Left lung (tissue), 10 donors: ENCODE measurements around the gene POLH. TPM values are rescaled to one million over a fixed set of nuclear protein-coding genes. Genes with fewer than 3 reads are reported as not detected.

Experiments used
- ATAC-seq: fragments of 200-7000 bp; cut with Tn5 transposase; one replicate; pipeline ENCODE4 v1.9.1; 2020; ENCODE audit warnings: moderate library complexity
- DNase-seq, 4 donors: peaks; one replicate each; pipeline ENCODE4 v3.0.0-alpha.2; 2013 to 2020
- H3K27ac ChIP-seq, 2 donors: fragments of 200-600 bp; sonication (generic) in 1 of 2; one replicate each; pipeline versions ENCODE4 v1.5.0 to v1.8.0; 2020 to 2021
- H3K27me3 ChIP-seq, 2 donors: fragments of 200-600 bp; sonication (generic) in 1 of 2; one replicate each; pipeline versions ENCODE4 v1.5.0 to v1.8.0; 2020 to 2021
- H3K36me3 ChIP-seq, 2 donors: fragments of 200-600 bp; sonication (generic) in 1 of 2; one replicate each; pipeline versions ENCODE4 v1.5.0 to v1.8.0; 2020 to 2021
- H3K4me1 ChIP-seq, 2 donors: fragments of 200-600 bp; one replicate each; pipeline ENCODE4 v1.8.0; 2021
- H3K4me3 ChIP-seq, 2 donors: fragments of 200-600 bp; sonication (generic) in 1 of 2; one replicate each; pipeline versions ENCODE4 v1.5.0 to v1.8.0; 2020 to 2021; ENCODE audit warnings: mild to moderate bottlenecking in 1 of 2
- H3K9me3 ChIP-seq, 2 donors: fragments of 200-600 bp; sonication (generic) in 1 of 2; one replicate each; pipeline versions ENCODE4 v1.5.0 to v1.8.0; 2020 to 2021
- CTCF ChIP-seq, 2 donors: fragments of 200-600 bp; sonication (generic) in 1 of 2; IDR thresholded peaks; one replicate each; pipeline versions ENCODE4 v1.5.0 to v1.8.0; 2021; ENCODE audit warnings: antibody characterized with exemption in 2 of 2
- intact Hi-C, 2 donors: fragments of 100-400 bp; cut with DNase I; formaldehyde crosslinking; loops; one replicate each; pipeline versions ENCODE4 v1.11.2 to v1.14.2; 2022
- polyA plus RNA-seq, 6 donors: library from polyadenylated mRNA; unstranded; fragments of 120-200 nt; gene quantifications; one replicate each; pipeline ENCODE4 v1.2.1, GENCODE V29; 2013; ENCODE audit not compliant: insufficient read length in 6 of 6
- total RNA-seq, 2 donors: library from RNA; stranded (reverse); fragmentation: NEBNext Ultra II Directional; extraction: Animal tissue kit (Norgen Biotek cat#: 25700); gene quantifications; one replicate each; pipeline ENCODE4 v1.2.1, GENCODE V29; 2021
- donor health status: DM: no; HTN: yes; CAD: no.
- donor health status: DM: no; HTN: no; CAD: no.

Gene POLH
- total and polyA plus RNA-seq, 8 donors: 17.8 to 29.8 (median 24.3) TPM

- no peak for TF ChIP-seq CTCF (IDR thresholded peaks at IDR 0.05)
- ATAC-seq (no peak), DNase-seq (no peak)
- Histone ChIP-seq H3K27ac (no peak overlapping the region), H3K4me1 (peaks cover 7 to 33% of the 10 kb centered on the region in 2 donors), H3K9me3 (no peaks in the 10 kb centered on the region), H3K4me3 (no peak overlapping the region), H3K27me3 (no peaks in the 10 kb centered on the region), H3K36me3 (peaks cover 5 to 57% of the 10 kb centered on the region in 2 donors)
- intact Hi-C loops: no loop called here
These were observed 49.5 kb downstream of the POLH start for GRCh38 chr6:43625393-43625992.

- Histone ChIP-seq H3K36me3 (peaks cover 5 to 40% of the 10 kb centered on the region in 2 donors), H3K27ac (peak overlapping the region; percentile 81 to 96), H3K27me3 (no peaks in the 10 kb centered on the region), H3K9me3 (no peaks in the 10 kb centered on the region), H3K4me1 (peaks cover 7 to 40% of the 10 kb centered on the region in 2 donors), H3K4me3 (peak overlapping the region in 1 of 2 donors; percentile 91)
- peak in 3 of 4 donors; percentile 7 to 87 (median 72) for DNase-seq
- ATAC-seq: peak; percentile 13
- intact Hi-C loops: no loop called here
- TF ChIP-seq CTCF (IDR thresholded peaks at IDR 0.05): no peak
These were observed 51.2 kb downstream of the POLH start for GRCh38 chr6:43627008-43627825.

- Histone ChIP-seq H3K27ac (peak overlapping the region; percentile 93 to 96), H3K4me1 (peaks cover 7 to 40% of the 10 kb centered on the region in 2 donors), H3K27me3 (no peaks in the 10 kb centered on the region), H3K36me3 (peaks cover 5 to 27% of the 10 kb centered on the region in 2 donors), H3K9me3 (no peaks in the 10 kb centered on the region), H3K4me3 (peak overlapping the region; percentile 78 to 91)
- no peak for ATAC-seq
- TF ChIP-seq CTCF (IDR thresholded peaks at IDR 0.05): no peak
- peak in 2 of 4 donors; percentile 62 to 64 for DNase-seq
- intact Hi-C loops: no loop called here
These were observed 52.6 kb downstream of the POLH start for GRCh38 chr6:43628393-43629103.

- DNase-seq (peak; percentile 97 to 100 (median 100)), ATAC-seq (peak; percentile 88)
- intact Hi-C loops: no loop called here
- peak within 1 kb of the TSS; percentile 96 to 99 for H3K27ac ChIP-seq
- no peak for TF ChIP-seq CTCF (IDR thresholded peaks at IDR 0.05)
- H3K4me1 ChIP-seq: peaks cover 7 to 40% of the 10 kb centered on the region in 2 donors
- no peaks in the 10 kb centered on the region for H3K27me3 ChIP-seq
- no peaks in the 10 kb centered on the region for H3K9me3 ChIP-seq
- peaks cover 5 to 21% of the 10 kb centered on the region in 2 donors for H3K36me3 ChIP-seq
- H3K4me3 ChIP-seq: peak within 1 kb of the TSS; percentile 78 to 91
These were observed 53.1 kb downstream of the POLH start, which contains the start of gene GTPBP2 for GRCh38 chr6:43629104-43629504. Gene GTPBP2, minus strand, starts transcription at chr6:43629264. Its CDS starts 102 bp downstream, at chr6:43629162.
